ENCODE results near the gene EXOC6.

DNA sequence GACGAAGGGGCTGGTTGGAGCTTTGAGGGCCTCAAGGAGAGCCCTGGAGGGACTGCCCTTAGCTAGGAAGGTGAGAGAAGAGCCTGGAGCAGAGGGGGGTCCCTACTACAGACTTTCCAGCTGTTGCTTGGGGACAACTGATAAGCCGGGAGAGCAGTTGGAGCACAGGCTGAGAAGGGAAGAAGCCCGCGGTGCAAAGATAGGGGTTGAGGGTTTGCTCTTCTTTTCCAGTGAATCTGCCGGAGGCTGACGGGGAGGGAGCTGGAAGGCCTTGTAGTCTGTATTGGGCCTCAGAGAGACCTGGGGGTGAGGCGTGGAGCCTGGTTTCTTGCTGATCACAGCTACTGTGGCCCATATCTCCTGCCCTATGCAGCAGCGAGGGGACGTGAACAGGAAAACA lies 249.1 kb downstream of the EXOC6 start:
- TF ChIP-seq, protein P1, sequence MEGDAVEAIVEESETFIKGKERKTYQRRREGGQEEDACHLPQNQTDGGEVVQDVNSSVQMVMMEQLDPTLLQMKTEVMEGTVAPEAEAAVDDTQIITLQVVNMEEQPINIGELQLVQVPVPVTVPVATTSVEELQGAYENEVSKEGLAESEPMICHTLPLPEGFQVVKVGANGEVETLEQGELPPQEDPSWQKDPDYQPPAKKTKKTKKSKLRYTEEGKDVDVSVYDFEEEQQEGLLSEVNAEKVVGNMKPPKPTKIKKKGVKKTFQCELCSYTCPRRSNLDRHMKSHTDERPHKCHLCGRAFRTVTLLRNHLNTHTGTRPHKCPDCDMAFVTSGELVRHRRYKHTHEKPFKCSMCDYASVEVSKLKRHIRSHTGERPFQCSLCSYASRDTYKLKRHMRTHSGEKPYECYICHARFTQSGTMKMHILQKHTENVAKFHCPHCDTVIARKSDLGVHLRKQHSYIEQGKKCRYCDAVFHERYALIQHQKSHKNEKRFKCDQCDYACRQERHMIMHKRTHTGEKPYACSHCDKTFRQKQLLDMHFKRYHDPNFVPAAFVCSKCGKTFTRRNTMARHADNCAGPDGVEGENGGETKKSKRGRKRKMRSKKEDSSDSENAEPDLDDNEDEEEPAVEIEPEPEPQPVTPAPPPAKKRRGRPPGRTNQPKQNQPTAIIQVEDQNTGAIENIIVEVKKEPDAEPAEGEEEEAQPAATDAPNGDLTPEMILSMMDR (IDR thresholded peaks at IDR 0.05 in 8 of 11, conservative IDR thresholded peaks at IDR 0.05 in 3 of 11): no peak
- TF ChIP-seq POLR2A (IDR thresholded peaks at IDR 0.05) (no peak), POLR2AphosphoS5 (IDR thresholded peaks at IDR 0.05) (no peak)
